ENCODE data around the gene STAC. TPM values are rescaled to one million over a fixed set of nuclear protein-coding genes. Genes with fewer than 3 reads are reported as not detected.
A peak's percentile ranks its signal among the peaks of the same experiment; 100 is the strongest.
"Not testable (repeated sequence)": the region's sequence is repeated elsewhere in the genome, so short reads cannot be mapped to it uniquely, and the experiment has no call there.

Gene STAC
- total RNA-seq, 1 donor from 2014 or later = 1.1 TPM

GRCh38 chr3:36461597-36461996 lies 81.3 kb downstream of the STAC start:
- no peak overlapping the region for H3K4me3 ChIP-seq (ENCODE audit: low read depth, low read length)
- no peak for DNase-seq (ENCODE audit: low read depth)
- H3K27me3 ChIP-seq (ENCODE audit: control insufficient read depth, insufficient read depth, low read length) = no peaks in the 10 kb centered on the region
- no peak for FAIRE-seq
- no peaks in the 10 kb centered on the region for H3K36me3 ChIP-seq (ENCODE audit: control insufficient read depth, insufficient read depth, low read length)
- TF ChIP-seq CTCF (IDR thresholded peaks at IDR 0.05; ENCODE audit: insufficient read depth, low read length, severe bottlenecking) = no peak

GRCh38 chr3:36472045-36472444 lies 91.7 kb downstream of the STAC start:
- FAIRE-seq = not testable (repeated sequence)

GRCh38 chr3:36475558-36475957 lies 95.3 kb downstream of the STAC start:
- Histone ChIP-seq H3K4me3 (ENCODE audit: low read depth, low read length) (no peak overlapping the region), H3K36me3 (ENCODE audit: control insufficient read depth, insufficient read depth, low read length) (no peaks in the 10 kb centered on the region), H3K27me3 (ENCODE audit: control insufficient read depth, insufficient read depth, low read length) (no peaks in the 10 kb centered on the region)
- FAIRE-seq (no peak), DNase-seq (ENCODE audit: low read depth) (no peak)
- no peak for TF ChIP-seq CTCF (IDR thresholded peaks at IDR 0.05; ENCODE audit: insufficient read depth, low read length, severe bottlenecking)

More at GRCh38 chr3:36472045-36472444, 91.7 kb downstream of the STAC start:
- H3K27me3 ChIP-seq (ENCODE audit: control insufficient read depth, insufficient read depth, low read length); H3K4me3 ChIP-seq (ENCODE audit: low read depth, low read length); H3K36me3 ChIP-seq (ENCODE audit: control insufficient read depth, insufficient read depth, low read length); DNase-seq (ENCODE audit: low read depth): not testable (repeated sequence)

GRCh38 chr3:36476286-36476942 lies 96.1 kb downstream of the STAC start:
- FAIRE-seq (no peak), DNase-seq (ENCODE audit: low read depth) (peak; percentile 1)
- H3K36me3 ChIP-seq (ENCODE audit: control insufficient read depth, insufficient read depth, low read length) = no peaks in the 10 kb centered on the region
- no peak overlapping the region for H3K4me3 ChIP-seq (ENCODE audit: low read depth, low read length)
- no peak for TF ChIP-seq CTCF (IDR thresholded peaks at IDR 0.05; ENCODE audit: insufficient read depth, low read length, severe bottlenecking)
- no peaks in the 10 kb centered on the region for H3K27me3 ChIP-seq (ENCODE audit: control insufficient read depth, insufficient read depth, low read length)

GRCh38 chr3:36477655-36478054 lies 97.4 kb downstream of the STAC start:
- FAIRE-seq = no peak
- no peaks in the 10 kb centered on the region for H3K36me3 ChIP-seq (ENCODE audit: control insufficient read depth, insufficient read depth, low read length)
- no peak for TF ChIP-seq CTCF (IDR thresholded peaks at IDR 0.05; ENCODE audit: insufficient read depth, low read length, severe bottlenecking)
- peak; percentile 19 for DNase-seq (ENCODE audit: low read depth)
- no peaks in the 10 kb centered on the region for H3K27me3 ChIP-seq (ENCODE audit: control insufficient read depth, insufficient read depth, low read length)
- H3K4me3 ChIP-seq (ENCODE audit: low read depth, low read length) = no peak overlapping the region

GRCh38 chr3:36480911-36481648 lies 100.8 kb downstream of the STAC start:
- FAIRE-seq = no peak
- Histone ChIP-seq H3K4me3 (ENCODE audit: low read depth, low read length) (no peak overlapping the region), H3K27me3 (ENCODE audit: control insufficient read depth, insufficient read depth, low read length) (no peaks in the 10 kb centered on the region), H3K36me3 (ENCODE audit: control insufficient read depth, insufficient read depth, low read length) (no peaks in the 10 kb centered on the region)
- DNase-seq (ENCODE audit: low read depth) = no peak
- TF ChIP-seq CTCF (IDR thresholded peaks at IDR 0.05; ENCODE audit: insufficient read depth, low read length, severe bottlenecking) = no peak

Data from bronchial epithelial cell (primary cell).